ENCODE measurements around the gene TRIM47.

The TRIM47 gene

GRCh38 chr17:75906143-75906884 is 27.9 kb upstream of the TRIM47 start:
- no peak for DNase-seq

- DNase-seq, result peak; percentile 85
Observed at GRCh38 chr17:75904749-75905521, 26.6 kb upstream of the TRIM47 start, which contains the start of gene MRPL38. TSS of gene MRPL38 (minus strand) at chr17:75904884. CDS start at chr17:75904875, 9 bp downstream.

- DNase-seq, result no peak
Observed at GRCh38 chr17:75902406-75902805, 24.0 kb upstream of the TRIM47 start.

- no peak for DNase-seq
Observed at GRCh38 chr17:75901727-75902126, 23.3 kb upstream of the TRIM47 start.

- no peak for DNase-seq
Observed at GRCh38 chr17:75900691-75901533, 22.5 kb upstream of the TRIM47 start.

GRCh38 chr17:75899767-75900468 is 21.5 kb upstream of the TRIM47 start:
- no peak for DNase-seq

- no peak for DNase-seq
Observed at GRCh38 chr17:75899353-75899752, 21.0 kb upstream of the TRIM47 start.

- DNase-seq, result no peak
Observed at GRCh38 chr17:75898791-75899190, 20.4 kb upstream of the TRIM47 start.

- DNase-seq, result no peak
Observed at GRCh38 chr17:75898065-75898464, 19.7 kb upstream of the TRIM47 start.

GRCh38 chr17:75897160-75898019 is 19.0 kb upstream of the TRIM47 start:
- DNase-seq, result no peak

GRCh38 chr17:75896415-75897159 is 18.2 kb upstream of the TRIM47 start, which contains the start of gene TRIM65:
TSS of gene TRIM65 (minus strand) at chr17:75896951. CDS start at chr17:75896937, 14 bp downstream.
- DNase-seq, result peak; percentile 66

GRCh38 chr17:75895370-75896155 is 17.2 kb upstream of the TRIM47 start:
- DNase-seq, result no peak

- DNase-seq, result no peak
Observed at GRCh38 chr17:75894049-75894733, 15.8 kb upstream of the TRIM47 start.

- DNase-seq, result no peak
Observed at GRCh38 chr17:75893305-75894048, 15.1 kb upstream of the TRIM47 start.

GRCh38 chr17:75892556-75893224 is 14.3 kb upstream of the TRIM47 start:
- no peak for DNase-seq

GRCh38 chr17:75891605-75892555 is 13.5 kb upstream of the TRIM47 start:
- DNase-seq, result no peak
